GM21447 (cell line): Measurements from ENCODE around the gene MEDAG.

ENCODE experiments used
- ATAC-seq: cut with Tn5 transposase; IDR thresholded peaks from one replicate; pipeline ENCODE4 v1.9.1; 2021; ENCODE audit not compliant: unreplicated experiment

The MEDAG gene

GRCh38 chr13:30905932-30906383, at the start of gene MEDAG:
MEDAG (plus strand) TSS chr13:30906271; CDS start chr13:30906516, 245 bp downstream.
- ATAC-seq, result no peak

GRCh38 chr13:30857018-30857417, 49.1 kb upstream of the MEDAG start:
- ATAC-seq, result no peak

GRCh38 chr13:30857636-30858035, 48.4 kb upstream of the MEDAG start:
- ATAC-seq, result no peak

GRCh38 chr13:30859326-30859725, 46.7 kb upstream of the MEDAG start:
- no peak for ATAC-seq

- no peak for ATAC-seq
Observed at GRCh38 chr13:30861163-30861562, 44.9 kb upstream of the MEDAG start.

- ATAC-seq, result no peak
Observed at GRCh38 chr13:30861836-30862467, 44.1 kb upstream of the MEDAG start.

GRCh38 chr13:30862707-30863106, 43.4 kb upstream of the MEDAG start:
- no peak for ATAC-seq

GRCh38 chr13:30863231-30863630, 42.8 kb upstream of the MEDAG start:
- ATAC-seq, result no peak

- ATAC-seq, result no peak
Observed at GRCh38 chr13:30863796-30864195, 42.3 kb upstream of the MEDAG start.

GRCh38 chr13:30864433-30865122, 41.5 kb upstream of the MEDAG start:
- no peak for ATAC-seq

GRCh38 chr13:30865123-30866049, 40.7 kb upstream of the MEDAG start:
- no peak for ATAC-seq

GRCh38 chr13:30866677-30867076, 39.4 kb upstream of the MEDAG start:
- no peak for ATAC-seq

- no peak for ATAC-seq
Observed at GRCh38 chr13:30867089-30867669, 38.9 kb upstream of the MEDAG start.

- ATAC-seq, result no peak
Observed at GRCh38 chr13:30868799-30869470, 37.1 kb upstream of the MEDAG start.

GRCh38 chr13:30869491-30869890, 36.6 kb upstream of the MEDAG start:
- ATAC-seq, result no peak

- ATAC-seq, result peak; percentile 63
Observed at GRCh38 chr13:30870049-30870884, 35.8 kb upstream of the MEDAG start.

- no peak for ATAC-seq
Observed at GRCh38 chr13:30870916-30871587, 35.0 kb upstream of the MEDAG start.

GRCh38 chr13:30871588-30872275, 34.3 kb upstream of the MEDAG start:
- ATAC-seq, result no peak

GRCh38 chr13:30872276-30872594, 33.8 kb upstream of the MEDAG start:
- ATAC-seq, result no peak
